Fibroblast of the conjunctiva (primary cell): ENCODE results near the gene NR4A1.
"Not testable (repeated sequence)": the region's sequence is repeated elsewhere in the genome, so short reads cannot be mapped to it uniquely, and the experiment has no call there.

ENCODE experiments used
- DNase-seq: peaks from one replicate; pipeline ENCODE4 v3.0.0-alpha.2; 2010; ENCODE audit warnings: low read depth

Gene NR4A1

GRCh38 chr12:52097045-52097666, 45.9 kb downstream of the NR4A1 start:
- DNase-seq: no peak

DNA sequence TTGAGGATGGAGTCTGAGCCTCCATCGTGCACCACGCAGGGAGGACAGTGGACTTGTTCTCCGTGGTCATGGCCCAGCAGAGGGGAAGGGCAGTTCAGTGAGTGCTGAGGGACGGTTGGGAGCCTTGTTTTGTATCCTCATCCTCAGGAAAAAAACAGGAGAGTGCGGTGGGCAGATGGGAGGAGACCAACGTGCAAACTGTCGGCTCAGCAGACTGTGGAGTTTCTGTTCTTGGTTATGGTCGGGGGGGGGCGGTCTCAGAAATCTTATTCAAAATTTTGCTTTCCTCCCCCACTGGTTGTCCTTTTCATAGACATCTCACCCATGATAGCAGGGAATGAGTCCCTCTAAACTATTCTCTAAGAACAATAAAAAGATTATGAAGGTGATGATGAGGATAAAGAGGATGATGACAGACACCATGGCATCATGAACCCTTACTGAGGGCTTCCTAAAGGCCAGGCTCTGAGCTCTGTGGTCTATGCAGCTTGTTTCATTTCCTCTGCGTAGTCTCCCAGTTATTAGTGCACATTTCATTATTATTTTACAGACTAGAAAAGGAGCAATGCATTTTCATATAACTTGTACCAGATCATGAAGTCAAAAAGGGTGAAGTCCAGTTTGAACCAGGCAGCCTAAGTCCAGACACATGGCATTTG, 53.3 kb downstream of the NR4A1 start:
- not testable (repeated sequence) for DNase-seq
